DND-41 (cell line): ENCODE measurements around the gene KLK14.

Source experiments
- EZH2 ChIP-seq: IDR thresholded peaks from 3 replicates; pipeline ENCODE4 v1.6.1; 2012; ENCODE audit warnings: borderline replicate concordance, low read depth, mild to moderate bottlenecking, moderate library complexity, low read length, inconsistent platforms; ENCODE audit not compliant: severe bottlenecking
- TF ChIP-seq, protein P1 (sequence below): IDR thresholded peaks from 2 replicates; pipeline ENCODE4 v1.5.1; 2012; ENCODE audit warnings: borderline replicate concordance, low read length, moderate library complexity, mild to moderate bottlenecking; ENCODE audit not compliant: poor library complexity, severe bottlenecking; ENCODE audit errors: extremely low read depth

DNA sequence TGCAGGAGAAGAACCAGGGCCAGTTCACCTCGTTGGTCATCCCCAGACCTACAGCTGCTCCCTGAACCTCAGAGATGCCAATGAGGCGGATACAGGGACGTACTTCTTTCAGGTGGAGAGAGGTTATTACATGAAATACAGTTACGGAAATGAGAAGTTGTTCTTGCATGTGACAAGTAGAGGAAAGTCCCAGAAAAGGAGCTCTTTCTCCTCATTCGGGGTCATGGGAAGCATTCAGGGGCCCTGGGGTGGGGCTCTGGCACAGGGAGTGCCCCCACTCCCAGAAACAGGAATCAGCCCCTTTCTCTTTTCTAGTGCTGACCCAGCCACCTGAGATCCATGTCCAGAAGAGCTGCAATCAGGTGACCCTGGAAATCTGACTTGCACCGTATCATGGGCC is 37.5 kb upstream of the KLK14 start:
- TF ChIP-seq, protein P1, sequence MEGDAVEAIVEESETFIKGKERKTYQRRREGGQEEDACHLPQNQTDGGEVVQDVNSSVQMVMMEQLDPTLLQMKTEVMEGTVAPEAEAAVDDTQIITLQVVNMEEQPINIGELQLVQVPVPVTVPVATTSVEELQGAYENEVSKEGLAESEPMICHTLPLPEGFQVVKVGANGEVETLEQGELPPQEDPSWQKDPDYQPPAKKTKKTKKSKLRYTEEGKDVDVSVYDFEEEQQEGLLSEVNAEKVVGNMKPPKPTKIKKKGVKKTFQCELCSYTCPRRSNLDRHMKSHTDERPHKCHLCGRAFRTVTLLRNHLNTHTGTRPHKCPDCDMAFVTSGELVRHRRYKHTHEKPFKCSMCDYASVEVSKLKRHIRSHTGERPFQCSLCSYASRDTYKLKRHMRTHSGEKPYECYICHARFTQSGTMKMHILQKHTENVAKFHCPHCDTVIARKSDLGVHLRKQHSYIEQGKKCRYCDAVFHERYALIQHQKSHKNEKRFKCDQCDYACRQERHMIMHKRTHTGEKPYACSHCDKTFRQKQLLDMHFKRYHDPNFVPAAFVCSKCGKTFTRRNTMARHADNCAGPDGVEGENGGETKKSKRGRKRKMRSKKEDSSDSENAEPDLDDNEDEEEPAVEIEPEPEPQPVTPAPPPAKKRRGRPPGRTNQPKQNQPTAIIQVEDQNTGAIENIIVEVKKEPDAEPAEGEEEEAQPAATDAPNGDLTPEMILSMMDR, result no peak
- TF ChIP-seq EZH2, result no peak
